Uterus (tissue), 4 donors: ENCODE results near the gene RAB11FIP5. TPM values are rescaled to one million over a fixed set of nuclear protein-coding genes. Genes with fewer than 3 reads are reported as not detected.

Experiments
- DNase-seq, 2 donors: peaks; one replicate each; pipeline ENCODE4 v3.0.0-alpha.2; 2019 to 2020
- H3K27ac ChIP-seq, 2 donors: fragments of 200-600 bp; sonication (generic); 1 replicate in 1 of 2; 2 replicates in 1 of 2; pipeline ENCODE4 v1.5.1; 2016 to 2018
- H3K27me3 ChIP-seq, 2 donors: fragments of 200-600 bp; sonication (generic); one replicate each; pipeline ENCODE4 v1.5.1; 2018 to 2019; ENCODE audit warnings: control low read depth in 1 of 2
- H3K36me3 ChIP-seq, 2 donors: fragments of 200-600 bp; sonication (generic); one replicate each; pipeline ENCODE4 v1.5.1; 2019; ENCODE audit warnings: control low read depth in 1 of 2
- H3K4me1 ChIP-seq, 2 donors: fragments of 200-600 bp; sonication (generic); one replicate each; pipeline ENCODE4 v1.5.1; 2018 to 2019; ENCODE audit warnings: control low read depth in 1 of 2
- H3K4me3 ChIP-seq, 2 donors: fragments of 200-600 bp; sonication (generic); 1 replicate in 1 of 2; 2 replicates in 1 of 2; pipeline ENCODE4 v1.5.1; 2018 to 2019; ENCODE audit warnings: mild to moderate bottlenecking in 1 of 2
- H3K9me3 ChIP-seq, 2 donors: fragments of 200-600 bp; sonication (generic); one replicate each; pipeline ENCODE4 v1.5.1; 2019; ENCODE audit warnings: control low read depth in 1 of 2
- POLR2A ChIP-seq, 2 donors: fragments of 450-650 bp; IDR thresholded peaks; one replicate each; pipeline ENCODE4 v1.6.1; 2016; ENCODE audit warnings: antibody characterized with exemption in 2 of 2, mild to moderate bottlenecking in 1 of 2, moderate library complexity in 1 of 2
- intact Hi-C: fragments of 100-400 bp; cut with DNase I; formaldehyde crosslinking; loops from one replicate; pipeline ENCODE4 v1.15.1; 2023; ENCODE audit warnings: low total_unique reads
- total RNA-seq, 4 donors: library from RNA; depleted of rRNA in 3 of 4; stranded (reverse); fragments of >200 nt in 3 of 4; gene quantifications; one replicate each; pipeline versions ENCODE4 v1.1.0 to v1.2.4, GENCODE V29; 2014 to 2023
- TF ChIP-seq, protein P1 (sequence below), 4 experiments: fragments of 200-600 bp in 2 of 4; fragments of 450-650 bp in 2 of 4; sonication (generic) in 2 of 4; IDR thresholded peaks; one replicate each; pipeline ENCODE4 v1.5.1; 2016 to 2019; ENCODE audit warnings: antibody characterized with exemption in 4 of 4, mild to moderate bottlenecking in 2 of 4, moderate library complexity in 1 of 4
- donor health status: DM: yes; HTN: yes; CAD: no.

The RAB11FIP5 gene
- total RNA-seq, 4 donors from 2014 or later: 22.4 to 45.7 (median 31.7) TPM

DNA sequence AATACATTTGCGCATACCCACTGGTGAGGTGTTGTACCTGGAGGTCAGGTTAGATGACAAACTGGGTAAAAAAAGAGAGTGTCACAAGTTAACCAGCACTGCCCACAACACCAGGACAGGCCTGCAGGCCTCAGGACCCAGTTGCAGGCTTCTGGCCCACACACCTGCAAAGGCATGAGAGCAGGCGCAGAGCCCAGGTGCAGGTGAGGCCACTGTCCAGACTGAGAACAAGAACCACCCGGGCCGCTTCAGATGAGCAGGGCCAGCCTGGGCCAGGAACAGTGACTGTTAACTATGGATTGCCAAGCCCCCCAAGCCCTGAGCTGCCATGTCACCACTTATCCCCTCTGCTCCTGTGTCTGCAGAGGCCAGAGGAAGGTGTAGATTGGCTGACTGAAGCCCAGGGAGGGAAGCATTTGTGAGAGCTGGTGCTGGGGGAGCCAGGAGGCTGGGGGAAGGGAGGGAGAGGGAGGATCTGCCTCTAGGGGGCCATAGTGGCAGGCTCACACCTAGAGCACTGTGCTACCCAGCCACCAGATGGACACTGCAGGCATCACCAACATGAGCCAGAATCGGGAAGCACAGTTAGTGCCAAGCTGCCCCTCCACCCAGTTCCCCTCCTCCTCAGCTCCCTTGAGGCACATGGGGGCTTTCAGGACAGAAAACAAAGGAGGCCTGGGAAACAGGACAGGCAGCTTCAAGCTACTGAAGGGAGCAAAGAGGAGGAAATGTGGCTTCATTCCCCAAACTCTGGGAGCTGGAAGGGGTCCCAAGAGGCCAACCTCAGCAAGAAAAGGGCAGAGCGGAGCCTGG is 76.6 kb downstream of the RAB11FIP5 start:
- H3K27me3 ChIP-seq: no peaks in the 10 kb centered on the region
- intact Hi-C loops: no loop called here
- H3K4me1 ChIP-seq: no peaks in the 10 kb centered on the region
- no peak overlapping the region for H3K27ac ChIP-seq
- no peak overlapping the region for H3K4me3 ChIP-seq
- TF ChIP-seq, protein P1, sequence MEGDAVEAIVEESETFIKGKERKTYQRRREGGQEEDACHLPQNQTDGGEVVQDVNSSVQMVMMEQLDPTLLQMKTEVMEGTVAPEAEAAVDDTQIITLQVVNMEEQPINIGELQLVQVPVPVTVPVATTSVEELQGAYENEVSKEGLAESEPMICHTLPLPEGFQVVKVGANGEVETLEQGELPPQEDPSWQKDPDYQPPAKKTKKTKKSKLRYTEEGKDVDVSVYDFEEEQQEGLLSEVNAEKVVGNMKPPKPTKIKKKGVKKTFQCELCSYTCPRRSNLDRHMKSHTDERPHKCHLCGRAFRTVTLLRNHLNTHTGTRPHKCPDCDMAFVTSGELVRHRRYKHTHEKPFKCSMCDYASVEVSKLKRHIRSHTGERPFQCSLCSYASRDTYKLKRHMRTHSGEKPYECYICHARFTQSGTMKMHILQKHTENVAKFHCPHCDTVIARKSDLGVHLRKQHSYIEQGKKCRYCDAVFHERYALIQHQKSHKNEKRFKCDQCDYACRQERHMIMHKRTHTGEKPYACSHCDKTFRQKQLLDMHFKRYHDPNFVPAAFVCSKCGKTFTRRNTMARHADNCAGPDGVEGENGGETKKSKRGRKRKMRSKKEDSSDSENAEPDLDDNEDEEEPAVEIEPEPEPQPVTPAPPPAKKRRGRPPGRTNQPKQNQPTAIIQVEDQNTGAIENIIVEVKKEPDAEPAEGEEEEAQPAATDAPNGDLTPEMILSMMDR (IDR thresholded peaks at IDR 0.05): no peak
- no peak for TF ChIP-seq POLR2A (IDR thresholded peaks at IDR 0.05)
- no peaks in the 10 kb centered on the region for H3K9me3 ChIP-seq
- no peak for DNase-seq
- H3K36me3 ChIP-seq: no peaks in the 10 kb centered on the region

DNA sequence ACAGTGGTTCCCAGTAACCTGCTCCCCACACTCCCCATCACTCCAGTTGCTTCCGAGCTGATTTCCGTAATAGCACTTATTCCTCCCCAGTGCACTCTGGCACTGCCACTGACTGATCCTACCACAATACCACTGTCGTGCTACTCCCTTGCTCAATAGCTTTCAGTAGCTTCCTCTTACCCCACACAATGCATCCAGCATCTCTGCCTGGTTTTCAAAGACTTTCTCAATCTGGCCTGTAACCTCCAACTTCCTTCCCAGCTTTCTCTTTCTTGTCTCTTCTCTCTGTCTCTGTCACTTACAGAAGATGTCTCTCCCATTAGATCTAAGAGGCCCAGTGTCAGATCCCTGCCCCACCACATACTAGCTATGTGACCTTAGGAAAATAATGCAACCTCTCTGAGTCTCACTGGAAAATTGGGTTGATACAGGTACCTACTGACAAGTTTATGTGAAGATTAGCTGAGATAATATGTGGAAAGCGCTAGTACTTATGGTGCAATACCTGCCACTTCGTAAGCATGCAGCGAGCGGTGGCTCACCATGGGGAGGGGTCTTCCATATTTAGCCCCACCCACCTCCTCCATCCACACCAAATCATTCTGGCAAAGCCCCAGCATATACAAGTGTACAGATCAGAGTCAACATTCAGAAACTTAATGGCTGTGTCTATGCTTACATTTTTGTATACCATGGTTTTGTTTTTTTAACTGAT is 77.9 kb downstream of the RAB11FIP5 start:
- H3K27ac ChIP-seq: no peak overlapping the region
- no peak for DNase-seq
- no peaks in the 10 kb centered on the region for H3K27me3 ChIP-seq
- H3K4me3 ChIP-seq: no peak overlapping the region
- H3K36me3 ChIP-seq: no peaks in the 10 kb centered on the region
- intact Hi-C loops: no loop called here
- H3K4me1 ChIP-seq: no peaks in the 10 kb centered on the region
- TF ChIP-seq, protein P1 (IDR thresholded peaks at IDR 0.05): no peak
- no peak for TF ChIP-seq POLR2A (IDR thresholded peaks at IDR 0.05)
- no peaks in the 10 kb centered on the region for H3K9me3 ChIP-seq

DNA sequence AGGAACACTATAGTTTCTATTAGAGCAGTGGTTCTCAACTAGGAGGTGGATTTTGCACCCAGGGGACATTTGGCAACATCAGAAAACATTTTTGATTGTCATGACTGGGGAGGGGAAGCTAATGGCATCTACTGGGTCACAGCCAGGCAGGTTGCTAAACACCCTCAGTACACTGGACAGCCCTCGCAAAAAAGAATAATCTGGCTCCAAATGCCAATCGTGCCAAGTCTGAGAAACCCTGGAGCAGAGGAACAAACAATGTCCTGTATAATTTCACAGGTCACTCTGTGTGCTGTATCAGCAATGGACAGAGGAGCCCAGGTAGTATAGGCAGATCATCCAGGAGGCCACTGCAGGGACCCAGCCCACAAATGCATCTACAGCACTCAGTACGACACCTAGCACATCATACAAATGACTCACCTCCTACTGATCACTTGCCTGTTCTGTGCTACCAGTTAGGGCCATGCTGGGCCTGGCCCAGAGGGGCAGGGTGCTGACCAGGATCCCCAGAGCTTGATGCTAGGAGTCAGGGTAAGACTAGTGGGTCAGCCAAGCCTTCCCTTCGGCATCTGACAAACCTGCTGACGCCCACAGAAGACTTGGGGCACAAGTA is 78.9 kb downstream of the RAB11FIP5 start:
- no peak for DNase-seq
- TF ChIP-seq POLR2A (IDR thresholded peaks at IDR 0.05): no peak
- TF ChIP-seq, protein P1 (IDR thresholded peaks at IDR 0.05): no peak
- Histone ChIP-seq H3K4me1 (no peaks in the 10 kb centered on the region), H3K36me3 (no peaks in the 10 kb centered on the region), H3K27ac (no peak overlapping the region), H3K9me3 (no peaks in the 10 kb centered on the region), H3K4me3 (no peak overlapping the region), H3K27me3 (no peaks in the 10 kb centered on the region)
- intact Hi-C loops: no loop called here

DNA sequence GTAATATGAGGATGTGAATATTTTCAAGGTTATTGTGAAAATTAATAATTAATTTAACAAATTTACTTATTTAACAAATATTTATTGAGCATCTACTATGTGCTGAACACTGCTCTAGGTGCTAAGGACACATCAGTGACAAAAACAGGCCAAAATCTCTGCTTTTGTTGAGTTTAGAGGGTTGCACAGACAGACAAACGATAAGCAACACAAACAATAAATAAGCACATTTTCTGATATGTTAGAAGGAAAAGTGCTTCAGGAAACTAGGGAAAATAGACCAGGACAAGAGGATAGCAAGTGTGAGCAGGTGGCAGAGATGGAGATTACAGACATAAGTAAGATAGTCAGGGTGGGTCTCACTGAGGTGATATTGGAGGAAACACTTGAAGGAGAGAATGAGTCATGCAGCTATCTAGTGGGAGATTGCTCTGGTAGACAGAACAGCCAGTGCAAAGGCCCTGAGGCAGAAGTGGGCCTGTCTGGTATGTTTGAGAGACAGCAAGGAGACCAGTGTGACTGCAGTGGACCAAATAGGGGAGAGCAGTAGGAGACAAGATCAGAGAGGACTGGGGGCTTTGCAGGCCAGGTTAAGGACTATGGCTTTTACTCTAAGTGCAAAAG is 79.5 kb downstream of the RAB11FIP5 start:
- intact Hi-C loops: no loop called here
- no peaks in the 10 kb centered on the region for H3K4me1 ChIP-seq
- no peaks in the 10 kb centered on the region for H3K9me3 ChIP-seq
- no peak overlapping the region for H3K27ac ChIP-seq
- no peak for TF ChIP-seq POLR2A (IDR thresholded peaks at IDR 0.05)
- TF ChIP-seq, protein P1 (IDR thresholded peaks at IDR 0.05): no peak
- no peak for DNase-seq
- no peaks in the 10 kb centered on the region for H3K27me3 ChIP-seq
- H3K36me3 ChIP-seq: no peaks in the 10 kb centered on the region
- H3K4me3 ChIP-seq: no peak overlapping the region
